ENCODE measurements around the gene MAGEA12. TPM values are rescaled to one million over a fixed set of nuclear protein-coding genes. Genes with fewer than 3 reads are reported as not detected.

Gene MAGEA12
- total and polyA plus RNA-seq, 9 of the 15 experiments (the other 6 are each of a cell fraction or from before 2014, with no cell fraction given): 53.4 to 101 (median 80.4) TPM

DNA sequence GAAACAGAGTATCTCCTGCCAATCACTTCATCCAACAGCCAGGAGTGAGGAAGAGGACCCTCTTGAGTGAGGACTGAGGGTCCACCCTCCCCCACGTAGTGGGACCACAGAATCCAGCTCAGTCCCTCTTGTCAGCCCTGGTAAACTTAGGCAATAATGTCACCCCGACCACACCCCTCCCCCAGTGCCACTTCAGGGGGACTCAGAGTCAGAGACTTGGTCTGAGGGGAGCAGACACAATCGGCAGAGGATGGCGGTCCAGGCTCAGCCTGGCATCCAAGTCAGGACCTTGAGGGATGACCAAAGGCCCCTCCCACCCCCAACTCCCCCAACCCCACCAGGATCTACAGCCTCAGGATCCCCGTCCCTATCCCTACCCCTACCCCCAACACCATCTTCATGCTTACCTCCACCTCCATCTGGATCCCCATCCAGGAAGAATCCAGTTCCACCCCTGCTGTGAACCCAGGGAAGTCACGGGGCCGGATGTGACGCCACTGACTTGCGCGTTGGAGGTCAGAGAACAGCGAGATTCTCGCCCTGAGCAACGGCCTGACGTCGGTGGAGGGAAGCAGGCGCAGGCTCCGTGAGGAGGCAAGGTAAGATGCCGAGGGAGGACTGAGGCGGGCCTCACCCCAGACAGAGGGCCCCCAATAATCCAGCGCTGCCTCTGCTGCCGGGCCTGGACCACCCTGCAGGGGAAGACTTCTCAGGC, at the start of gene MAGEA12, which contains the start of gene CSAG1 (continued):
- TF ChIP-seq HDAC6 (IDR thresholded peaks at IDR 0.05; ENCODE audit: low read depth, low read length) (no peak), MAZ (CRISPR knock-in tag; conservative IDR thresholded peaks at IDR 0.05 in 1 of 2, IDR thresholded peaks at IDR 0.05 in 1 of 2) (no peak), MED1 (CRISPR knock-in tag; IDR thresholded peaks at IDR 0.05; ENCODE audit: borderline replicate concordance) (no peak), DPF2 (IDR thresholded peaks at IDR 0.05) (no peak), ILF3 (IDR thresholded peaks at IDR 0.05; ENCODE audit: borderline replicate concordance) (no peak), BRD4 (IDR thresholded peaks at IDR 0.05) (no peak), TEAD1 (CRISPR knock-in tag; IDR thresholded peaks at IDR 0.05) (no peak), MAFG (tag; conservative IDR thresholded peaks at IDR 0.05) (no peak), ZNF165 (CRISPR knock-in tag; IDR thresholded peaks at IDR 0.05; ENCODE audit: borderline replicate concordance) (no peak), KAT8 (IDR thresholded peaks at IDR 0.05; ENCODE audit: low read depth) (no peak), ZC3H4 (CRISPR knock-in tag; IDR thresholded peaks at IDR 0.05; ENCODE audit: borderline replicate concordance) (no peak), TAF7 (tag; IDR thresholded peaks at IDR 0.05) (no peak), ETV1 (tag; conservative IDR thresholded peaks at IDR 0.05; ENCODE audit: low read depth) (peak; percentile 78), SPI1 (IDR thresholded peaks at IDR 0.05; ENCODE audit: borderline replicate concordance, low read depth, low read length) (0 out of 2 replicates have a peak, but pooled peaks have one; percentile 1)
- TF ChIP-seq, protein P1, sequence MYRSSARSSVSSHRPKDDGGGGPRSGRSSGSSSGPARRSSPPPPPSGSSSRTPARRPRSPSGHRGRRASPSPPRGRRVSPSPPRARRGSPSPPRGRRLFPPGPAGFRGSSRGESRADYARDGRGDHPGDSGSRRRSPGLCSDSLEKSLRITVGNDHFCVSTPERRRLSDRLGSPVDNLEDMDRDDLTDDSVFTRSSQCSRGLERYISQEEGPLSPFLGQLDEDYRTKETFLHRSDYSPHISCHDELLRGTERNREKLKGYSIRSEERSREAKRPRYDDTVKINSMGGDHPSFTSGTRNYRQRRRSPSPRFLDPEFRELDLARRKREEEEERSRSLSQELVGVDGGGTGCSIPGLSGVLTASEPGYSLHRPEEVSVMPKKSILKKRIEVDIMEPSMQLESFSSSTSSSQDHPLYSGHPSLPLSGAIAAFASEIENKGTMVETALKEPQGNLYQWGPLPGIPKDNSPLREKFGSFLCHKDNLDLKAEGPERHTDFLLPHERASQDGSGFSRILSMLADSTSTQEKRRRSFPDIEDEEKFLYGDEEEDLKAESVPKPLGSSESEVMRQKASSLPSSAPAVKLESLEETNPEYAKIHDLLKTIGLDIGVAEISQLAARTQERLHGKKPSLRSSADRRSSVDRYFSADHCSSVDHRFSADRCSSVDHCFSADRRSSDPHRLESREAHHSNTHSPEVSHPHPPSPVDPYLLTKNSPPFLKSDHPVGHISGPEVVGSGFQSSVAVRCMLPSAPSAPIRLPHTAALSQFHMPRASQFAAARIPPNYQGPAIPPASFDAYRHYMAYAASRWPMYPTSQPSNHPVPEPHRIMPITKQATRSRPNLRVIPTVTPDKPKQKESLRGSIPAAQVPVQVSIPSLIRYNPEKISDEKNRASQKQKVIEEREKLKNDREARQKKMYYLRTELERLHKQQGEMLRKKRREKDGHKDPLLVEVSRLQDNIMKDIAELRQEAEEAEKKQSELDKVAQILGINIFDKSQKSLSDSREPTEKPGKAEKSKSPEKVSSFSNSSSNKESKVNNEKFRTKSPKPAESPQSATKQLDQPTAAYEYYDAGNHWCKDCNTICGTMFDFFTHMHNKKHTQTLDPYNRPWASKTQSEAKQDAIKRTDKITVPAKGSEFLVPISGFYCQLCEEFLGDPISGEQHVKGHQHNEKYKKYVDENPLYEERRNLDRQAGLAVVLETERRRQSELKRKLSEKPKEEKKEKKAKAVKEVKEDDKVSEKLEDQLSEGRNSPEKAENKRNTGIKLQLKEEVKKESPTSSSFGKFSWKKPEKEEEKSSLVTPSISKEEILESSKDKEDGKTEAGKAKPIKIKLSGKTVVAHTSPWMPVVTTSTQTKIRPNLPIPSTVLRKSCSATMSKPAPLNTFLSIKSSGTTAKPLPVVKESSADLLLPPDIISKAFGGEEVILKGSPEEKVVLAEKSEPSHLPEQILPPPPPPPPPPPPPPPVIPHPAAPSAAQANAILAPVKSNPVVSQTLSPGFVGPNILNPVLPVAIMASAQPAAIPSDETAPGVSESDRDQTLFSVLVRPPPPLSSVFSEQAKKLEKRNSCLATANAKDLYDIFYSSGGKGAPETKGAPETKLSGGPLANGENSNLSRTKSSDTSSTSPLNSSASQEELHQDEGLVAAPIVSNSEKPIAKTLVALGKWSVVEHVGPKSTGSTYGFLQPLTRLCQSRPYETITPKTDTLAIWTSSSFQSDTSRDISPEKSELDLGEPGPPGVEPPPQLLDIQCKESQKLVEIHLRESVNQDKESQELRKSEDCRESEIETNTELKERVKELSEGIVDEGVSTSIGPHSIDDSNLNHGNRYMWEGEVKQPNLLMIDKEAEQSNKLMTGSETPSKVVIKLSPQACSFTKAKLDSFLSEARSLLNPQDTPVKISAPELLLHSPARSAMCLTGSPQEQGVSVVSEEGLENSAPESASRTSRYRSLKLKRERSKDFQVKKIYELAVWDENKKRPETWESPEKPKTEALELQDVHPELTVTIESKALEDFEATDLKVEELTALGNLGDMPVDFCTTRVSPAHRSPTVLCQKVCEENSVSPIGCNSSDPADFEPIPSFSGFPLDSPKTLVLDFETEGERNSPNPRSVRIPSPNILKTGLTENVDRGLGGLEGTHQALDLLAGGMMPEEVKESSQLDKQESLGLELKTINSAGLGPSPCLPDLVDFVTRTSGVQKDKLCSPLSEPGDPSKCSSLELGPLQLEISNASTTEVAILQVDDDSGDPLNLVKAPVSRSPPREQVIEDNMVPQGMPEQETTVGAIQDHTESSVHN (IDR thresholded peaks at IDR 0.05; ENCODE audit: borderline replicate concordance in 1 of 2, low read depth in 1 of 2): no peak
- TF ChIP-seq, protein P2, sequence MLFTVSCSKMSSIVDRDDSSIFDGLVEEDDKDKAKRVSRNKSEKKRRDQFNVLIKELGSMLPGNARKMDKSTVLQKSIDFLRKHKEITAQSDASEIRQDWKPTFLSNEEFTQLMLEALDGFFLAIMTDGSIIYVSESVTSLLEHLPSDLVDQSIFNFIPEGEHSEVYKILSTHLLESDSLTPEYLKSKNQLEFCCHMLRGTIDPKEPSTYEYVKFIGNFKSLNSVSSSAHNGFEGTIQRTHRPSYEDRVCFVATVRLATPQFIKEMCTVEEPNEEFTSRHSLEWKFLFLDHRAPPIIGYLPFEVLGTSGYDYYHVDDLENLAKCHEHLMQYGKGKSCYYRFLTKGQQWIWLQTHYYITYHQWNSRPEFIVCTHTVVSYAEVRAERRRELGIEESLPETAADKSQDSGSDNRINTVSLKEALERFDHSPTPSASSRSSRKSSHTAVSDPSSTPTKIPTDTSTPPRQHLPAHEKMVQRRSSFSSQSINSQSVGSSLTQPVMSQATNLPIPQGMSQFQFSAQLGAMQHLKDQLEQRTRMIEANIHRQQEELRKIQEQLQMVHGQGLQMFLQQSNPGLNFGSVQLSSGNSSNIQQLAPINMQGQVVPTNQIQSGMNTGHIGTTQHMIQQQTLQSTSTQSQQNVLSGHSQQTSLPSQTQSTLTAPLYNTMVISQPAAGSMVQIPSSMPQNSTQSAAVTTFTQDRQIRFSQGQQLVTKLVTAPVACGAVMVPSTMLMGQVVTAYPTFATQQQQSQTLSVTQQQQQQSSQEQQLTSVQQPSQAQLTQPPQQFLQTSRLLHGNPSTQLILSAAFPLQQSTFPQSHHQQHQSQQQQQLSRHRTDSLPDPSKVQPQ (CRISPR knock-in tag; IDR thresholded peaks at IDR 0.05; ENCODE audit: borderline replicate concordance): no peak
- TF ChIP-seq, protein P3, sequence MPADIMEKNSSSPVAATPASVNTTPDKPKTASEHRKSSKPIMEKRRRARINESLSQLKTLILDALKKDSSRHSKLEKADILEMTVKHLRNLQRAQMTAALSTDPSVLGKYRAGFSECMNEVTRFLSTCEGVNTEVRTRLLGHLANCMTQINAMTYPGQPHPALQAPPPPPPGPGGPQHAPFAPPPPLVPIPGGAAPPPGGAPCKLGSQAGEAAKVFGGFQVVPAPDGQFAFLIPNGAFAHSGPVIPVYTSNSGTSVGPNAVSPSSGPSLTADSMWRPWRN (IDR thresholded peaks at IDR 0.05; ENCODE audit: low read depth): no peak
